A673 (cell line): ENCODE data around the gene SLC7A1. TPM values are rescaled to one million over a fixed set of nuclear protein-coding genes. Genes with fewer than 3 reads are reported as not detected.

Experiments used
- BruUV-seq: library from RNA; stranded (reverse); fragments of 400-500 nt; replicated peaks from 2 replicates; lab custom pipeline; 2021; lab: Mats Ljungman, UMichigan
- CTCF ChIA-PET: fragments of 300-600 bp; sonication (Branson Sonifier 250); formaldehyde crosslinking; loops from one replicate; lab custom pipeline; 2022; ENCODE audit warnings: antibody characterized with exemption; lab: Charles Lee
- POLR2A ChIA-PET: fragments of 300-600 bp; sonication (Branson Sonifier 250); formaldehyde crosslinking; loops from one replicate; lab custom pipeline; 2022; ENCODE audit warnings: antibody characterized with exemption; ENCODE audit not compliant: low non-redundant PET; lab: Charles Lee
- DNase-seq: peaks from one replicate; pipeline ENCODE4 v3.0.0-alpha.2; 2015; ENCODE audit warnings: low spot score
- H3K27ac ChIP-seq: fragments of 200-600 bp; sonication (generic); 2 replicates; pipeline ENCODE4 v1.5.1; 2016; ENCODE audit warnings: mixed run types, low read depth, mild to moderate bottlenecking, mixed read lengths, antibody characterized with exemption, low read length; ENCODE audit not compliant: poor library complexity, severe bottlenecking
- H3K27me3 ChIP-seq: fragments of 200-600 bp; sonication (generic); replicated peaks from 2 replicates; pipeline ENCODE4 v1.6.1; 2017; ENCODE audit warnings: mixed run types, low read depth, mild to moderate bottlenecking, mixed read lengths, antibody characterized with exemption, low read length; ENCODE audit not compliant: insufficient read depth, poor library complexity
- H3K36me3 ChIP-seq: fragments of 200-600 bp; sonication (generic); 2 replicates; pipeline ENCODE4 v1.6.1; 2016; ENCODE audit warnings: mixed run types, mild to moderate bottlenecking, mixed read lengths, antibody characterized with exemption, low read length; ENCODE audit not compliant: insufficient read depth, poor library complexity, severe bottlenecking
- H3K4me1 ChIP-seq: fragments of 200-600 bp; sonication (generic); 2 replicates; pipeline ENCODE4 v1.6.1; 2017; ENCODE audit warnings: mixed run types, mild to moderate bottlenecking, mixed read lengths, antibody characterized with exemption, low read length; ENCODE audit not compliant: insufficient read depth, poor library complexity, severe bottlenecking
- H3K4me3 ChIP-seq: fragments of 200-600 bp; sonication (generic); 2 replicates; pipeline ENCODE4 v1.5.1; 2016; ENCODE audit warnings: low read depth, mixed run types, mild to moderate bottlenecking, mixed read lengths, low read length; ENCODE audit not compliant: poor library complexity, severe bottlenecking
- H3K9me3 ChIP-seq: fragments of 200-600 bp; sonication (generic); 2 replicates; pipeline ENCODE4 v1.6.1; 2016; ENCODE audit warnings: mixed run types, low read depth, mild to moderate bottlenecking, mixed read lengths, antibody characterized with exemption, low read length; ENCODE audit not compliant: poor library complexity, severe bottlenecking
- CTCF ChIP-seq: fragments of 300-800, 200-600 bp; sonication (generic); conservative IDR thresholded peaks from 2 replicates; pipeline ENCODE4 v1.5.1; 2017; ENCODE audit warnings: low read depth, mild to moderate bottlenecking, antibody characterized with exemption, low read length, moderate library complexity, mixed read lengths
- EZH2 ChIP-seq: fragments of 200-600 bp; sonication (generic); IDR thresholded peaks from 2 replicates; pipeline ENCODE4 v1.6.1; 2017; ENCODE audit warnings: borderline replicate concordance, low read depth, mild to moderate bottlenecking, mixed read lengths, antibody characterized with exemption, low read length; ENCODE audit not compliant: poor library complexity, severe bottlenecking
- intact Hi-C: fragments of 100-400 bp; cut with micrococcal nuclease; formaldehyde crosslinking; loops from one replicate; pipeline ENCODE4 v1.10.0; 2022; ENCODE audit not compliant: unreplicated experiment
- total RNA-seq: library from RNA; stranded (reverse); gene quantifications from 2 replicates; pipeline ENCODE4 v1.2.3, GENCODE V29; 2021

Gene SLC7A1
- total RNA-seq, 1 experiment from 2014 or later, result 81.6 TPM

DNA sequence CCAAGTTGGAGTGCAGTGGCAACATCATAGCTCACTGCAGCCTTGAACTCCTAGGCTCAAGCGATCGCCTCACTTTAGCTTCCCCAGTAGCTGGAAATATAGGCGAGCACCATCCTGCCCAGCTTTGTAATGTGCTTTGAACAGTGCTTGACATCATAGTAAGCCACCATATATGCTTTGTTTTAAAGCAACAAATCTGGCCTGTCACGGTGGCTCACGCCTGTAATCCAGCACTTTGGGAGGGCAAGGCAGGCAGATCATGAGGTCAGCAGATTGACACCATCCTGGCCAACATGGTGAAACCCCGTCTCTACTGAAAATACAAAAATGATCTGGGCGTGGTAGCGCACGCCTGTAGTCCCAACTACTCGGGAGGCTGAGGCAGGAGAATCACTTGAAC, 1.8 kb upstream of the SLC7A1 start:
- TF ChIP-seq EZH2 (no peak), CTCF (no peak)
- ChIA-PET POLR2A (no interaction called here), CTCF (no interaction called here)
- peaks cover 14% of the 10 kb centered on the region for H3K4me1 ChIP-seq
- no TSS peak for BruUV-seq
- DNase-seq, result no peak
- intact Hi-C loops, result loop anchor here (5.0 kb wide), 1 partner anchor 35 kb away; no protein-coding TSS in a partner anchor
- no peaks in the 10 kb centered on the region for H3K9me3 ChIP-seq
- H3K36me3 ChIP-seq, result no peaks in the 10 kb centered on the region
- H3K4me3 ChIP-seq, result no peak overlapping the region
- no peak overlapping the region for H3K27ac ChIP-seq
- H3K27me3 ChIP-seq, result peaks cover 4% of the 10 kb centered on the region

GRCh38 chr13:29596064-29596418, 553 bp upstream of the SLC7A1 start:
- DNase-seq, result no peak
- TF ChIP-seq EZH2 (no peak), CTCF (no peak)
- no peaks in the 10 kb centered on the region for H3K27me3 ChIP-seq
- no peaks in the 10 kb centered on the region for H3K36me3 ChIP-seq
- intact Hi-C loops, result loop anchor here (5.0 kb wide), 1 partner anchor 34 kb away; no protein-coding TSS in a partner anchor
- ChIA-PET CTCF (no interaction called here), POLR2A (interaction anchor here (0.6 kb wide), 2 partner anchors 87 to 357 kb away, joined by 3 to 4 read pairs; no protein-coding TSS in a partner anchor)
- BruUV-seq, result no TSS peak
- H3K27ac ChIP-seq, result no peak overlapping the region
- H3K4me1 ChIP-seq, result peaks cover 16% of the 10 kb centered on the region
- H3K9me3 ChIP-seq, result no peaks in the 10 kb centered on the region
- H3K4me3 ChIP-seq, result peak overlapping the region; percentile 93

DNA sequence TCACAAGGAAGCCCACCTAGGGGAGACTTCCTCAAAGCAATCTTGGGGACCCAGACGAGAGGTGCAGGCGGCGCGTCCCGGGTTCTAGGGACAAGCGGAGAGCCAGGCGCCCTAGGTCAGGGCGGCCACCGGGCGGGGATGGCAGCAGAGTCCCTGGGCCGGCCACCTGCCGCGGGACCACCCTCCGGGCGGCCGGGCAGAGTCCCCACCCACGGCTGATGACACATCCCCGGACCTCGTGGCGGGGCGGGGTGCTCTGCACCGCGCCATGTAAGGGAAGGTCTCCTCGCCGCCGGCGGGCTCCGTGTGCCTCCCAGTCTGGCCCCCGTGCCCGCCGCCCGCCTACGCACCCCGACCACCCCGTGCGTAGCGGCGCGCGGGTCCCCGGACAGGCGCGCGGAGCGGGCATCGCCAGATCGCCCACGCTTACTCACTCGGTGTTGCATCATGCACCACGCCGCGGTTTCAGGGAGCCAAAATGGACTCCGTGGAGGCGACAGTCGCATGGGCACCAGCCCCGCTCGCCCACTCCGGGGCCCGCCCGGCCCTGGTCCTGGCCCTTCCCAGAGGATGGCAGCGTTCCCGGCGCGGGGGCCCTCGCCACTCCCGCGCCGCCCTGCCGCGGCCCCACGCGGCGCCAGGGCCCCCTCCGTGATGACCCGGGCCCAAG, 643 bp downstream of the SLC7A1 start:
- Histone ChIP-seq H3K9me3 (no peaks in the 10 kb centered on the region), H3K4me1 (peaks cover 16% of the 10 kb centered on the region), H3K27ac (peak overlapping the region; percentile 98), H3K36me3 (no peaks in the 10 kb centered on the region), H3K4me3 (peak overlapping the region; percentile 93), H3K27me3 (no peaks in the 10 kb centered on the region)
- ChIA-PET POLR2A (interaction anchor here (0.6 kb wide), 1 partner anchor 835 kb away, joined by 3 read pairs; no protein-coding TSS in a partner anchor), CTCF (no interaction called here)
- BruUV-seq, result no TSS peak
- no peak for TF ChIP-seq EZH2
- TF ChIP-seq CTCF, result no peak
- intact Hi-C loops, result loop anchor here (5.0 kb wide), 1 partner anchor 33 kb away; no protein-coding TSS in a partner anchor
- peak; percentile 65 for DNase-seq
